HL-60/S4 treated with phorbol 12-myristate 13-acetate at 8.2 ng/mL for 4 days and 3 days (cell line): ENCODE measurements around the gene GAS7.

Source experiments
- in situ Hi-C: fragments of 300-500 bp; cut with MboI; formaldehyde crosslinking; loops from 2 replicates; pipeline ENCODE4 v1.15.0; 2022; ENCODE audit warnings: low sequenced_read_pairs

GAS7 gene

GRCh38 chr17:9922012-9922848 lies 276.2 kb downstream of the GAS7 start:
- in situ Hi-C loops, result loop anchor here (25.0 kb wide), 1 partner anchor 715 kb away; no protein-coding TSS in a partner anchor

GRCh38 chr17:9921216-9921615 lies 277.2 kb downstream of the GAS7 start:
- in situ Hi-C loops, result loop anchor here (25.0 kb wide), 1 partner anchor 716 kb away; no protein-coding TSS in a partner anchor

GRCh38 chr17:9918804-9919352 lies 279.5 kb downstream of the GAS7 start:
- in situ Hi-C loops, result loop anchor here (25.0 kb wide), 1 partner anchor 718 kb away; no protein-coding TSS in a partner anchor

- in situ Hi-C loops, result loop anchor here (25.0 kb wide), 1 partner anchor 719 kb away; no protein-coding TSS in a partner anchor
These were observed 280.1 kb downstream of the GAS7 start for GRCh38 chr17:9918352-9918751.

- in situ Hi-C loops, result loop anchor here (25.0 kb wide), 1 partner anchor 720 kb away; no protein-coding TSS in a partner anchor
These were observed 280.6 kb downstream of the GAS7 start for GRCh38 chr17:9917801-9918200.

- in situ Hi-C loops, result loop anchor here (25.0 kb wide), 1 partner anchor 720 kb away; no protein-coding TSS in a partner anchor
These were observed 281.3 kb downstream of the GAS7 start for GRCh38 chr17:9917131-9917530.

GRCh38 chr17:9916108-9916507 lies 282.3 kb downstream of the GAS7 start:
- in situ Hi-C loops, result loop anchor here (25.0 kb wide), 1 partner anchor 721 kb away; no protein-coding TSS in a partner anchor

- in situ Hi-C loops, result loop anchor here (25.0 kb wide), 1 partner anchor 724 kb away; no protein-coding TSS in a partner anchor
These were observed 284.9 kb downstream of the GAS7 start for GRCh38 chr17:9913476-9913875.

GRCh38 chr17:9912121-9913099 lies 286.0 kb downstream of the GAS7 start:
- in situ Hi-C loops, result loop anchor here (25.0 kb wide), 1 partner anchor 725 kb away; no protein-coding TSS in a partner anchor

- in situ Hi-C loops, result loop anchor here (25.0 kb wide), 1 partner anchor 726 kb away; no protein-coding TSS in a partner anchor
These were observed 287.3 kb downstream of the GAS7 start for GRCh38 chr17:9911089-9911488.

GRCh38 chr17:9908649-9909042 lies 289.8 kb downstream of the GAS7 start:
- in situ Hi-C loops, result loop anchor here (25.0 kb wide), 1 partner anchor 729 kb away; no protein-coding TSS in a partner anchor

- in situ Hi-C loops, result loop anchor here (25.0 kb wide), 1 partner anchor 729 kb away; no protein-coding TSS in a partner anchor
These were observed 290.3 kb downstream of the GAS7 start for GRCh38 chr17:9907883-9908648.

- in situ Hi-C loops, result loop anchor here (25.0 kb wide), 1 partner anchor 730 kb away; no protein-coding TSS in a partner anchor
These were observed 291.3 kb downstream of the GAS7 start for GRCh38 chr17:9907131-9907530.

GRCh38 chr17:9906616-9907015 lies 291.8 kb downstream of the GAS7 start:
- in situ Hi-C loops, result loop anchor here (25.0 kb wide), 1 partner anchor 731 kb away; no protein-coding TSS in a partner anchor

- in situ Hi-C loops, result loop anchor here (25.0 kb wide), 1 partner anchor 731 kb away; no protein-coding TSS in a partner anchor
These were observed 292.5 kb downstream of the GAS7 start for GRCh38 chr17:9905902-9906301.

- in situ Hi-C loops, result loop anchor here (25.0 kb wide), 1 partner anchor 732 kb away; no protein-coding TSS in a partner anchor
These were observed 293.4 kb downstream of the GAS7 start, which contains the start of gene RCVRN for GRCh38 chr17:9905078-9905415. TSS of gene RCVRN (minus strand) at chr17:9905271. CDS start at chr17:9905180, 91 bp downstream.

- in situ Hi-C loops, result loop anchor here (25.0 kb wide), 1 partner anchor 733 kb away; no protein-coding TSS in a partner anchor
These were observed 293.9 kb downstream of the GAS7 start for GRCh38 chr17:9904277-9905077.

GRCh38 chr17:9902120-9902519 lies 296.3 kb downstream of the GAS7 start:
- in situ Hi-C loops, result loop anchor here (25.0 kb wide), 1 partner anchor 735 kb away; no protein-coding TSS in a partner anchor
